ENCODE data around the gene COL26A1. TPM values are rescaled to one million over a fixed set of nuclear protein-coding genes. Genes with fewer than 3 reads are reported as not detected.

Gene COL26A1
- total RNA-seq, 1 donor from 2014 or later = 155 TPM

DNA sequence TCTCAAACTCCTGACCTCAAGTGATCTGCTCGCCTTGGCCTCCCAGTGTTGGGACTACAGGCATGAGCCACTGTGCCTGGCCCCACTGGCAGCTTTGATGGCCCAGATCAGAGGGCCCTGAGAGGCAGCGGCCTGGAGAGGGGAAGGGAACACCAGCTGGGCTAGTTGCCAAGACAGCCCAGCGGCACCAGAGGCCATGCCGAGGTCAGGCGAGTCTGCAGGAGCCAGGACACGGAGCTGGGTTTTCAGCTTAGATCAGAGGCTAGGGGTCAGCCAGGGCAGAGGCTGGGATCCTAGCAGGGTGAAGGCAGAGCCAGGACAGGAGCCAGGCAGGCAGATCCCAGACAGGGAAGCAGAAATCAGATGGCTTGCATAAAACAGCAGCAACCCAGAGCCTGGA, 173.6 kb downstream of the COL26A1 start:
- Mint-ChIP-seq H3K9me3 (ENCODE audit: low read depth) (no peaks in the 10 kb centered on the region), H3K27ac (ENCODE audit: unreplicated experiment) (no peak overlapping the region), H3K27me3 (ENCODE audit: low read depth) (no peaks in the 10 kb centered on the region), H3K4me1 (ENCODE audit: low read depth) (peaks cover 32% of the 10 kb centered on the region), H3K4me3 (ENCODE audit: unreplicated experiment) (no peak overlapping the region), H3K36me3 (ENCODE audit: low read depth) (peaks cover 1% of the 10 kb centered on the region)
- DNase-seq (ENCODE audit: low spot score) = no peak
- no peak for TF ChIP-seq CTCF (IDR thresholded peaks at IDR 0.05)

DNA sequence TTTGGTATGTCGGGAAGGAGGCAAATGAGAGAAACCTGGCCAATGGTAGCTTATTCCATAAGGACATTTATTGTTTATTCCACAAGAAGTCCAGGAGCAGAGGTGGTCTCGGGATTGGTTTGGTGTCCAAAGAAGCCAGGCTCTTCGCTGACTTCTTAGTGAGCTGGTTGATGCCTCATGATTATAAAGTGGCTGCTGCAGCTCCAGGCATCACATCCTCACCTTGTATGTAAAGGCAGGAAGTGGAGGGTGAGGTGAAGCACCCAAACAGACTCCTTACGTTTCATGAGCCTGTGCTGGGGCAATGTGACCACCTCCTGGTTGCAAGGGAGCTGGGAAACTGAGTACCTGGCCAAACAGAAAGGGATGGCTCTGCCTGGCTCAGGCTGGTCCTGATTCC, 174.0 kb downstream of the COL26A1 start:
- Mint-ChIP-seq H3K36me3 (ENCODE audit: low read depth) (peaks cover 1% of the 10 kb centered on the region), H3K4me3 (ENCODE audit: unreplicated experiment) (no peak overlapping the region), H3K27ac (ENCODE audit: unreplicated experiment) (no peak overlapping the region), H3K27me3 (ENCODE audit: low read depth) (no peaks in the 10 kb centered on the region), H3K9me3 (ENCODE audit: low read depth) (no peaks in the 10 kb centered on the region), H3K4me1 (ENCODE audit: low read depth) (peaks cover 32% of the 10 kb centered on the region)
- DNase-seq (ENCODE audit: low spot score) = no peak
- no peak for TF ChIP-seq CTCF (IDR thresholded peaks at IDR 0.05)

DNA sequence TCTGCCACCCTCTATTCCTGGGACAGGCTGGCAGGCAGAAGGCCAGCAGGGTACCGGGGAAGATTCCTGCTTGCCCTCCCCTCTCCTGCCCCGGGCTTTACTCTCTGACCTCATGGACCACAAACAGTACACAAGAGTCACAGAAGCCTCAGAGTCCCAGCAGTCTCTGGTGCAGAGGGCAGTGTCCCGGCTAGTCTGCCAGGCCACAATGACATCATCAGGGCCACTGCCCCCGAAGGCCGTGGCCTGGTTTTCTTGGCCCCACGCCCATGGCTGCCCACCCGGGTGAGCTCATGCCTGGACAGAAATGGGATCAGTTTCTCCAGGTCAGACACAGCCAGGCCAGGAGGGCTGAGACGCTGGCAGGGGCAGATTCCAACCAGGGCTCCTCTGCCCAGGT, 174.5 kb downstream of the COL26A1 start:
- Mint-ChIP-seq H3K36me3 (ENCODE audit: low read depth) (peaks cover 1% of the 10 kb centered on the region), H3K9me3 (ENCODE audit: low read depth) (no peaks in the 10 kb centered on the region), H3K4me3 (ENCODE audit: unreplicated experiment) (no peak overlapping the region), H3K27me3 (ENCODE audit: low read depth) (no peaks in the 10 kb centered on the region), H3K4me1 (ENCODE audit: low read depth) (peaks cover 32% of the 10 kb centered on the region), H3K27ac (ENCODE audit: unreplicated experiment) (no peak overlapping the region)
- TF ChIP-seq CTCF (IDR thresholded peaks at IDR 0.05) = no peak
- DNase-seq (ENCODE audit: low spot score) = peak; percentile 47

GRCh38 chr7:101537935-101538595, 175.4 kb downstream of the COL26A1 start:
- Mint-ChIP-seq H3K27ac (ENCODE audit: unreplicated experiment) (no peak overlapping the region), H3K4me3 (ENCODE audit: unreplicated experiment) (no peak overlapping the region), H3K9me3 (ENCODE audit: low read depth) (no peaks in the 10 kb centered on the region), H3K27me3 (ENCODE audit: low read depth) (no peaks in the 10 kb centered on the region), H3K4me1 (ENCODE audit: low read depth) (peaks cover 36% of the 10 kb centered on the region), H3K36me3 (ENCODE audit: low read depth) (peaks cover 4% of the 10 kb centered on the region)
- no peak for DNase-seq (ENCODE audit: low spot score)
- no peak for TF ChIP-seq CTCF (IDR thresholded peaks at IDR 0.05)

GRCh38 chr7:101538596-101539459, 176.2 kb downstream of the COL26A1 start:
- H3K4me1 Mint-ChIP-seq (ENCODE audit: low read depth) = peaks cover 36% of the 10 kb centered on the region
- H3K27ac Mint-ChIP-seq (ENCODE audit: unreplicated experiment) = no peak overlapping the region
- peak; percentile 94 for TF ChIP-seq CTCF (IDR thresholded peaks at IDR 0.05)
- H3K36me3 Mint-ChIP-seq (ENCODE audit: low read depth) = peaks cover 4% of the 10 kb centered on the region
- DNase-seq (ENCODE audit: low spot score) = peak; percentile 87
- H3K27me3 Mint-ChIP-seq (ENCODE audit: low read depth) = no peaks in the 10 kb centered on the region
- no peak overlapping the region for H3K4me3 Mint-ChIP-seq (ENCODE audit: unreplicated experiment)
- no peaks in the 10 kb centered on the region for H3K9me3 Mint-ChIP-seq (ENCODE audit: low read depth)
